ENCODE data around the gene TRIAP1.
"Not testable (repeated sequence)": the region's sequence is repeated elsewhere in the genome, so short reads cannot be mapped to it uniquely, and the experiment has no call there.

The TRIAP1 gene

DNA sequence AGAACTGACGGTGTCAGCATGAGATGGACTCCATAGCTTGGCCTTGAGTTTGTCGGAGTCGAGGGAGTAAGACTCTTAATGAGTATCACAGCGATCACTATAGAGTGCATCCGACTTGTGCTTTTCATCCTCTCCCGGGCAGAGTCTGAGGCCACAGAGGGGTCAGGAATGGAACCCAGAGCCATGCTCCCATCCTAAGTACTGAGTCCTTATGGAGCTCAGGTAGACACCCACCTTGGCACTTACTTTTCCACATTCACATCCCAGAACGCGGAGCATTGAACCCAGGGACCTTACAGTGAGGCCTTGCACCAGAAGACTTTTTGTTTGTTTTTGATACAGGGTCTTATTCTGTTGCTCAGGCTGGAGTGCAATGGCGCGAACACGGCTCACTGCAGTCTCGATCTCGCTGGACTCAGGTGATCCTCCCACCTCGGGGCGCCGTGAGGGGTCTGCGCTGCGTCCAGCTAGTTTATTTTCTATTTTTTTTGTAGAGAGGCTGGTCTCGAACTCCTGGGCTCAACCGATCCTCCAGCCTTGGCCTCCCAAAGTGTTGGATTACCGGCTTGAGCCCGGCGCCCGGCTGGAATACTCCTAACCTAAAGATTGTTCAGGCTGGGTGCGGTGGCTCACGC is 24.1 kb upstream of the TRIAP1 start:
- intact Hi-C loops (cut with DNase I) = no loop called here
- no peak for DNase-seq

DNA sequence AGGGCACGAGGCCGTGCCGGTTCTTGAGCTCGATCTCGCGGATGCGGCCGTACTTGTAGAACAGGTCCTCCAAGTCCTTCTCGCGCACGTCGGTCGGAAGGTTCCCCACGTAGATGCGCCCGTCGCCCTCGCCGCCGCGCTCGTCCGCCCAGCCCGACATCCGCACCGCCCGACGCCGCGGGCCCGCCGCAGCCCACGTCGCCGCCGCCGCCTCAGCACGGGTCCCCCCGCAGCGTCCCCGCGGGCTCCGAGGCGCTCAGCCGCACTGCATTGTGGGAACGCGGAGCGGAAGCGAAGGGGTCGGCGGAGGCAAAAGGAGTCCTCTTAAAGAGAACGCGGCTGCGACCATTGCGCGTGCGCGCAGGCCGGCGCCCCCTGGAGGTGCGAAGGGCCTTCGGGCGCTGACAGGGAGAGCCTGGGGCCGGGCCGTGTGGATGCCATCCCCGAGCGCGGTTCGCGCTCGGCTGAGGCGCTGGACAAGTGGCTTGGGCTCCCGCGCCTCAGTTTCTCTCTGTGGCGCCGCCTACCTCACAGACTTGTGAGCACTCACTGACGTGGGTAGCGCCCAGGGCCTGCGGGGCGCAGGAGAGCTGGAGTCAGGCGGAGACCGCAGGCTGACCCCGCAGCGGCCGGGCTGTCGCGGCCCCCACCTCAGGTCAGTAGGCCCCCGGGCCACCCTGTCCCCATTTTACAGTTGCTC is 23.4 kb upstream of the TRIAP1 start, which contains the start of gene SRSF9:
SRSF9 (minus strand) TSS at position 299 of the 700 bp plus-strand sequence; CDS start at position 160, 139 bp downstream.
- intact Hi-C loops (cut with DNase I) = loop anchor here (5.0 kb wide), 1 partner anchor 58 kb away; the partner anchor contains the start of gene COQ5

DNA sequence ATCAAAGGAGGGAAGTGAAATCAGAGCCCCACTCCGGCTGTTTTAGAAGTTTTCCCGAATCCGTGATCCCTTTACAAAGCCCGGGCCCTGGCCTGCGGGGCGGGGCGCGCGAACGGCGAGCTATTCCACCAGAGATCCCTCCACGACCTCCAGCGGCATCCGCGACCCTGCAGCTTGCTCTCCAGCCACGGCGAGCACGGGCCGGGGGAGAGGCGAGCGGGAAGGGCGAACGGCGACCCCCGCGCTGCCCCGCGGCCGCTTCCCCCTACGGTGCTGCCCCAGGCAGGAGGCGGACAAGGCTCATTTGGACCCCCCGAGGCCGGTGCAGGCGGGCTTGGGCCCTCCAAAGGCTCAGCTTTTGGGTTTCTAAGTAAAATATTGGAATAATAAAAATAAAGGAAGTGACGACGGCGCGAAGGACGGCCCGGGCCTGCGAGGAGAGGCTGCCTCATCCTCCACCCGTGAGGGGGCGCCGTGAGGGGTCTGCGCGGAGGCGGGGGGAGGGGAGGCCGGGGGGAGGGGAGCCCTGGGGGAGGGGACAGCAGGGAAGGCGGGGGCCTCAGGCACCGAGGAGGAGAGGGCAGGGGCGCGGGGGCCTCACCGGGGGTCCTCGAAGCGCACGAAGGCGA is 22.8 kb upstream of the TRIAP1 start:
- peak in 40 of 42 donors; percentile 12 to 75 (median 52) for DNase-seq

More for the DNA sequence above, 23.4 kb upstream of the TRIAP1 start, which contains the start of gene SRSF9:
- DNase-seq = peak; percentile 88 to 99 (median 96)

DNA sequence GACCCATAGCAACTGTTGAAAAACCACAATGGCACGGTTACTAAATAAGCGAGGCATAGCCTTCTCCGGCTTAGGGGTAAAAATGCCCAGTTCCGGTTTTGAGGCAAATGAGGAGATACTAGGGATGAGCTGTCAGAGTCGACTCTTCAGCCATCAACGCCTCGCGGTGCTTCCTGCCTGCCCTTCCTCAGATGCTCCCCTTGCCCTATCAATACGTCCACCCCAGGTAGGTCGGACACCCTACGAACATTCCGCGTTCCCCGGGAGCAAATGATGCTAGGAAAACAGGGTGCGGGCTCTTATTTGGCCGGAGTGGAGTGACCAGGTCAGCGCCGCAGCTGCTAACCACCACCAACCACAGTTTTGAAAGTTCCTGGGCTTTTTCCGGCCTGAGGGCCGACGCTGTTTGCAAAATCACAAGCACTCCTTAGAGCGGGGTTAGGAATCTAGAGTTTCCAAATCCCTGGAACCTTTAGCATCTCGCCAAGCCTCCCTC is 22.2 kb upstream of the TRIAP1 start:
- intact Hi-C loops (cut with DNase I) = loop anchor here (5.0 kb wide), 1 partner anchor 59 kb away; the partner anchor contains the start of gene COQ5
- peak in 5 of 42 donors; percentile 8 to 44 (median 21) for DNase-seq

More for the DNA sequence above, 22.8 kb upstream of the TRIAP1 start:
- intact Hi-C loops (cut with DNase I) = loop anchor here (5.0 kb wide), 1 partner anchor 58 kb away; the partner anchor contains the start of gene COQ5

DNA sequence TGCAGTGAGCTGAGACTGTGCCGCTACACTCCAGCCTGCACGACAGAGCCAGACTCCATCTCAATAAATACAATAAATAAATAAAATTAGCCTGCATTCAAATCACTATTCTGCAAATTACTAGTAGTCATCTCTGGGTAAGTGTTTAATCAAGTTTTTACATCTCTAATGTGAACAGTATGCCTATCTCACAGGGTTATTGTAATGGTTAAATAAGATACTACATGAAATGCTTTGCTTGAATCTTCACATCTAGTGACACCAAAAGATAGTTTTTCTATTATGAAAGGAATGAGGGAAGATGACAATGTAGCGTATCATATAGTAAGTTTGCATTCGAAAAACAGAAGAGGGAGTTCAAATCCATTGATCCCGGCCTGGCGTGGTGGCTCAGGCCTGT is 21.3 kb upstream of the TRIAP1 start:
- intact Hi-C loops (cut with DNase I) = loop anchor here (5.0 kb wide), 1 partner anchor 60 kb away; the partner anchor contains the start of gene COQ5
- no peak for DNase-seq

DNA sequence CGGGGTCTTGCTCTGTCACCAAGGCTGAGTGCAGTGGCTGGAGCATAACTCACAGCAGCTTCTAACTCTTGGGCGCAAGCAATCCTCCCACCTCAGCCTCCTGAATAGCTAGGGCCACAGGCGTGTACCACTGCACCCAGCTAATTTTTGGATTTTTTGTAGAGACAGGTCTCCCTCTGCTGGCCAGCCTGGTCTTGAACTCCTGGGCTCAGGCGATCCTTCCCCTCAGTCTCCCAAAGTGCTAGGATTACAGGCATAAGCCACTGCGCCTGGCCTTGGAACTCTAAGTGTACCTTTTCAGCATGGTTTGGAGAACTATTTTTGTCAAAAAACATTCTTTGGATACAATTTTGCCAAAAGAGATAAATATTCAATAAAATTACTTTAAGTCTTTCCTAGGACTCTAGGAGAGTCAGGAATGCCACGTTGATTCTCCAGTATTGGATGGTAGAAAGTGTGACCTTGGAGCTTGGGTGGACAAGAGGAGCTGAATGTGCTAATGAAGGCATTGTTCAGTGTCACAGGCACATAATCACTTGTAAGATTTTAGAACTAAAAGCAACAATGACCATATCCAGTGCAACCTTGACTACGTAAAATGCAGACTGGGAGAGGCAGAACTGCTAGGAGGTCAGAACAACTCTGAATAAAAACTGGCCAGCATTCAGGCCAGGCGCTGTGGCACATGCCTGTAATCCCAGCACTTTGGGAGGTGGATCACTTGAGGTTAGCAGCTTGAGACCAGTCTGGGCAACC is 20.6 kb upstream of the TRIAP1 start:
- intact Hi-C loops (cut with DNase I) = loop anchor here (5.0 kb wide), 1 partner anchor 61 kb away; the partner anchor contains the start of gene COQ5
- peak in 34 of 42 donors; percentile 6 to 69 (median 36) for DNase-seq

DNA sequence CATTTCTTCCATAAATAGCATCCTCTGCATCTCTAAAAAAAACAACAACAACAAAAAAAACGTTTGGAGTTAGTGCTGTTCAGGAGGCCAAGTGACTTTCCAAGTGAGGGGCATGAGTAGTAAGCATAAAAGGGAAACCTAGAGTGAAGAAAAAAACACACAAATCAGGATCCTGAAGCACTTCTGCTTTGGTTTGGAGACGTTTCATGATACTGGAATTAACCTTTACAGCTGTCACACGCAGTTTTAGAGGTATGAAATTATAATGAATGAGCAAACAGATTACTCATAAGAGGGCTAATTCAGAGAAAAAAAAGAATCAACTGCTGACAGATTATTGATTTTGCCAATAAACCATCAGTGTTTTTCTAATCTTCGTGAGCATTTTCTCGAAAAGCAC is 19.6 kb upstream of the TRIAP1 start:
- intact Hi-C loops (cut with DNase I) = loop anchor here (5.0 kb wide), 1 partner anchor 62 kb away; the partner anchor contains the start of gene COQ5
- DNase-seq = no peak

DNA sequence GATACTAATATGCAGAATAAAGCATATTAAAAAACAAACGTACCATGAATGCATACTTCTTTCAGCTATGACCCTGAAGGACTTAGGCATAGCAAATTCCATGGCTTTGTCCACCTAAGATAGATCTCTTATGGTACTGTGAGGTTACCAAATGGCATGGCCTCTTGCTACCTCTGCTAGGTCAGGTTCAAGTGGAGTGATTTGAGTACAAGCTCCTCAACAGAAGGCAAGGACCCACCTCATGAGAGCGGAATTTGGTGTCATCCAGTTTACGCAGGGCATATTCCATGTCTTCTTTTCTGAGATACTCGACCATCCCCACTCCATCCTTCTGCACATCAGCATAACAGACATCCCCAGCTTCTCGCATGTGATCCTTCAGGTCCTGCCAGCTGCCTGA is 17.5 kb upstream of the TRIAP1 start:
- intact Hi-C loops (cut with DNase I) = no loop called here
- DNase-seq = no peak

DNA sequence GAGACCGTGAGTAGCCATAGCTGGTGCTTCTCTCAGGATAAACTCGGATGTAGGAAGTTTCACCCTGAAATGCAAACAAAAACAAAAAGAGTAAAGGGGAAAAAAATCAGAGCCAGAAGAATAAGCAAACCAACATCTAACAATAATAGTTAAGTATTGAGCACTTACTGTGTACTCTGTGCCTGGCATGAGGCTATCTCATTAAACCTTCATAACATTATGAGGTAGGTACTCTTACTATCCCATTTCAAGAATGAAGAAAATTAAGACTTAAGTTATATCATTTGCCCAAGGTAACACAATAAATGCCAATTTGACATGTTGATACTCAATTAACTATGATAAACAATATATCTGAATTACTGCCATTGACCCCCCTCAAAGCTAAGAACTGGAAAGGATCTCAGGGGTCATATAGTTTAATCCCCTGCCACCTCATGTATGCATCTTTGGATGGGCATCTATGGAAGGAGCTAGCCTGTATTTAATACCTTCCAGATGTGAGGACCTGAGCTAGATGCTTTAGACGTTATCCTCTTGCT is 16.0 kb upstream of the TRIAP1 start:
- no peak for DNase-seq
- intact Hi-C loops (cut with DNase I) = no loop called here

DNA sequence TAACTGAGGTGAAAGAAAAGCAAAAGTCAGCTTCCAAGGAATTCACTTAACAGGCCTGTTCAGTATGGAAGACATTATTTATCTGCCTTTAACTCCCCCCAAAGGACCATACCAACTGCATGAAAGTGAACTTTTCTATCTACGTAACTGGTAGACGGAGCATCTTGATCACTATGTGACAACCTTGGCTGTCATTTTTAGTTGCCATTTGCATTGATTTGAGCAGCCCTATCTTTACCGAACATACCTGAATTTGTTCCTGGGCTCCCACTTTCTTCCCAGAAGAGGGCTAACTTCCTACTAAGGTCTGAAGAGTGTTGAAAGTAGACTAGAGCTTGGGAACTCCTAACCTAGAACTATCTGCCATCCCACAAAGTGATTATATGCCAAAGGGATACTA is 14.0 kb upstream of the TRIAP1 start:
- intact Hi-C loops (cut with DNase I) = no loop called here
- DNase-seq = no peak

DNA sequence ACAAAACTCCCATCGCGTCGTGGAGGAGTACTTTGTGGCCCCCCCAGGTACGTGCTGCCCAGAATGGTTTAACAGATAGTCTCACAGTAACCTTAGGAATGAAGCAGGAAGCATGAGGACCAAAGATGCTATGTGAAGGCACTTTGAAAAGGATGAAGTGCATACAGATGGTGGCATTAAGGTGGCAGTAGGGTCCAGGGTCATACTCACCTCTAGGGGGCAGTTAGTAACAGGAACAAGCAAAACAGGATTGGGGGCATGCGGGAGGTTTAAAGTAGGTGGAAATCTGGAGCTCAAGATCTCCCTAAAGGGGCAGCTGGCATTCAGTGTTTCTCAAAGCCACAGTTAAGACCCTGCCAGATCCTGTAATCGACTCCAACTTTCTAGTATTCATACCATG is 10.9 kb upstream of the TRIAP1 start:
- intact Hi-C loops (cut with DNase I) = no loop called here
- DNase-seq = no peak

DNA sequence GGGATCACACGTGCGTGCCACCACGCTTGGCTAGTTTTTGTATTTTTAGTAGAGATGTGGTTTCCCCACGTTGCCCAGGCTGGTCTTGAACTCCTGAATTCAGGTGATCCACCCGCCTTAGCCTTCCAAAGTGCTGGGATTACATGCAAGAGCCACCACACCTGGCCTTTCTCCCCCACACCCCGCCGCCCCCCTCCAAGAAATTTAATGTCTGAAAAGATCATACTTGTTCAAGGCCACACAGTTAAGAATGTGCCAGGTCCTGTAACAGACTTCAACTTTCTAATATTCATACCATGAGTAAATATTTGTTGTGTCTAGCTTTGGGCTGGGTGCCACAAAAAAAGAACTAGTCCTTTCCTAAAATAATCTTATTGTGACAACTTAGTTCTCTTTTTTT is 9.1 kb upstream of the TRIAP1 start:
- DNase-seq = no peak
- intact Hi-C loops (cut with DNase I) = no loop called here

DNA sequence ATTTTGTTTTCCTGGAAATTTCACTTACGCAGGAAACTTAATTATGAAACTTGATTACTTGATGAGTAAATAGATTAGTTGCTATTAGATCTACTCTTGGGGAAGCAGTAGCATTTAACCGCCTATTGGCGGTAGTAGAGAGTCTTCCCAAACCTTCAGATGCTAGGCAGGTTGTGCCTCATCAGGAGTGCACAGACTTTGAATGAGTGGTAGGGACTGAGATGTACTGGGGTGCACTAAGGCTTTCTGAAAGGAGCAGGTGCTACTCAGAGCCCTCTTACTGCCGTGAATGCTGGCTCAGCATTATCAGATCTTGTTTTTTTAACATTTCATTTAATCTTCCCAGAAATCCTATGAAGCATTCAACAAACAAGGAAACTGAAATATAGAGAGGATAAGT is 7.8 kb upstream of the TRIAP1 start:
- intact Hi-C loops (cut with DNase I) = no loop called here
- DNase-seq = peak in 1 of 42 donors; percentile 18

DNA sequence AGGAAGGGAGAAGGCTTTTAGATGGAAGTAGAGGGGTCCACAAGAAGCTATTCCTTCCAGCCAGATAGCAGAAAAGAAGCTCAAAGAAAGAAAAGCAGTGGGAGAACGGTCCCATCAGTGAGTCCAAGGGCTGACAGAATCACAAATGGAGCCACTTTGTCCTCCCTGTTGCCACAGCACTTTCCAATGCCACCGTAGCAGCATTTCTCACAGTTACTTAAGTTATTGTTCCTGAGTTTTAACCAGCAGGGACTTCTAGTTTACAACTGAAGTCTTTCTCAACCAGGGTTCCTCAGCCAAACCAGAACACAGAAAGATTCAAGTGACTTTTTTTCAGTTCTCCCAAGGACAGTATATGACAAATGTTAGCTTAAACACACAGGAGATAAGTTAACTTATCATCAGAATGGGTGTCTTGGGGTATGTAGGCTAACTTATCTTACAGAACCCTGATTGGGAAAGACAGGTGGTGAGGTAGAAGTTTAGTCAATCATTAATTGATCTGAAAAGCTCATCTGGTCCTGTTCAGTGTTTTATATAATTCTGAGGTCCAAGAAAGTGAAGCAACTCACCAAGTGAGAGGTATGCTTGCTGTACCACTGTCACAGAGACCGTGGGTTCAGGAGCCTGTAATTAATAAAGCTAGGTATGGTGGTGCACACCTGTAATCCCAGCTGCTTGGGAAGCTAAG is 7.0 kb upstream of the TRIAP1 start:
- intact Hi-C loops (cut with DNase I) = no loop called here
- DNase-seq = no peak

DNA sequence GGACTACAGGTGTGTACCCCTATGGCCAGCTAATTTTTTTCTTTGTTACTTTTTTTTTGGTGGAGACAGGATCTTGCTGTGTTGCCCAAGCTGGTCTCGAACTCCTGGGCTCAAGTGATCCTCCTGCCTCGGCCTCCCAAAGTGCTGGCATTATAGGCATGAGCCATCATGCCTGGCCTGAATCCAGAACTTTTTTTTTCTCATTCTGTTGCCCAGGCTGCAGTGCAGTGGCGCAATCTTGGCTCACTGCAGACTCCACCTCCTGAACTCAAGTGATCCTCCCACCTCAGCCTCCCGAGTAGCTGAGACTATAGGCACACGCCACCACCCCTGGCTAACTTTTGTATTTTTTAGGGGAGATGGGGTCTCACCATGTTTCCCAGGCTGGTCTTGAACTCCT is 6.3 kb upstream of the TRIAP1 start:
- DNase-seq; intact Hi-C loops (cut with DNase I): not testable (repeated sequence)

DNA sequence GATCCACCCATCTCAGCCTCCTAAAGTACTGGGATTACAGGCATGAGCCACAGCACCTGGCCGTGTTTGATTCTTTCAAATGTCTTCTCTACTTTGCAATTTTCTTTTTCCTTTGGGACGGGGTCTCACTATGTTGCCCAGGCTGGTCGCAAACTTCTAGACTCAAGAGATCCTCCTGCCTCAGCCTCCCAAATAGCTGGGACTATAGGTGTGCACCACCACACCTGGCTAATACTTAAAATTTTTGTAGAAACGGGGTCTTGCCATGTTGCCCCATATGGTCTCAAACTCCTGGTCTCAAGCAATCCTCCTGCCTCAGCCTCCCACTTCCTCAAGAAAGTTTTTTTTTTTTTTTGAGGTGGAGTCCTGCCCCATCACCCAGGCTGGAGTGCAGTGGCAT is 1.8 kb upstream of the TRIAP1 start:
- DNase-seq = no peak
- intact Hi-C loops (cut with DNase I) = loop anchor here (5.0 kb wide), 1 partner anchor 49 kb away; the partner anchor contains the start of gene DYNLL1

DNA sequence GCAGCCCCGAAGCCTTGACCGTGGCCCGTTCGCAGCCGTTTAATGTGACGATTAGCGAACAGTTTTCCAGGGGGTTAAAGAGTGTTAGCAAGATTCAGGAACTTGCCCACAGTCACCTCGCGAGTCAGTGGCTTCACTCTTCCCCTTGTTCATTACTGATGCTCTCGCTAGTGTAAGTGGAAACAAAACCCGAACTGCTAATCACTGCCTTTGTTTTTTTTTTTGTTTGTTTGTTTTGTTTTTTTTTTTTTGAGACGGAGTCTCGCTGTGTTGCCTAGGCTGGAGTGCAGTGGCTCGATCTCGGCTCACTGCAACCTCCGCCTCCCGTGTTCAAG is 627 bp upstream of the TRIAP1 start:
- intact Hi-C loops (cut with DNase I) = loop anchor here (5.0 kb wide), 1 partner anchor 50 kb away; the partner anchor contains the start of gene DYNLL1
- not testable (repeated sequence) for DNase-seq

DNA sequence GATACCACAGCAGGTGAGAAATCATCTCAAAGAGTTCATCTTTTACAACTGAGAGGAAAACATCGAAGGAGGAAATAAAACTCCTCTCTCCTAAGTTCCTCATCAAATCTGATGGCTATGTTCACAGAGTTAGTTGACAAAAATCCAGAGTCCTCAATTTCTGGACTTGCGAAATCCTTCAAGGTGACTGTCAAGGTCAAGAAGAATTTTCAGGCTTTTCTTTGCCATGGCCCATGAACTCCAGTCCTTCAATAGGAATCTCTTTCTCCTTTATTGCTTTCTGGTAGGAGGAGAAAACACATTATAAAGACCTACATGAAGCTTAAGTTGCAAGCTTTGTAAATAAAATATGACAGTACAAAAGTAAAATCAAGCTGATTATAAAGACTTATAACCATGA is 1.5 kb downstream of the TRIAP1 start:
- intact Hi-C loops (cut with DNase I) = loop anchor here (5.0 kb wide), 1 partner anchor 53 kb away; the partner anchor contains the start of gene DYNLL1
- no peak for DNase-seq

All from head of caudate nucleus (tissue), 42 donors.